Measurements from ENCODE around the gene PHTF1.

Gene PHTF1

DNA sequence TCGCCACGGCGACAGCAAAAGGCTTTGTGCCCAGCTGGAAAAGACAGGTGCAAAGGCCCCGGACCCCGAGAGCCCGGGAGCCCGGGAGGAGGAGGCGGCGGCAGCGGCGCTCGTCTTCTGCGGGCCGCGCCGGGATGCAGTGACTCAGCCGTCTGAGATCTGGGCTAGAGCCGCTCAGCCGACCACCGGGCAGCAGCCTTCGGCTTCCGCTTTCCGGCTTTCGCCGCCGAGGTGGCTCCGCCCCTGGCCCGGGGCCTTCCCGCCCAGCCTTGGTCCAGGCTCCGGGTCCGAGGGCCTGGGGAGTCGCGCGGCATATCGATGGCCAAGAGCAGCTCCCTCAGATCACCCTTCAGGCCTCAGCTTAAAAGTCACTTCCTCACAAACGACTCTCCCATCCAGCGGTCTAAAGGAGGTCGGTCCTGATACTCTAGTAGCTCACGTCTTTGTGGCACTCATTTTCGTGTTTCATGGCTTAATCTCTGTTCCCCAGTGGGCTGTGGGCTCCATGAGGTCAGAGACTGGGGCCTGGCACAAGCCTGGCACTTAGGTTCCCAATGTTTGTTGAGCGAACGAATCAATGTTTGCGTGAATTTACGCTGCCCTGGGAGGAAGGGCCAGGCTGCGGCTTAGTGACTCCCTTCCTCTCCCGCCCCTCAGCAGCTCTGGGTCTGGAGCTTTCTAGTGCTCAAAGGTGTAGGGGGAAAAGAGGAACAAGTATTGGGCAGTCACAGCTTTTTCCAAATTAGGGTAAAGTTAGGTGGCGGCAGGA lies at the start of gene PHTF1:
PHTF1 (minus strand) TSS at position 154 of the 769 bp plus-strand sequence. CDS start 783 bp downstream, outside the sequence.
- peak; percentile 87 for DNase-seq

GRCh38 chr1:113808450-113809195 lies 49.3 kb upstream of the PHTF1 start:
- no peak for DNase-seq

- no peak for DNase-seq
Observed at GRCh38 chr1:113805639-113806038, 46.4 kb upstream of the PHTF1 start.

DNA sequence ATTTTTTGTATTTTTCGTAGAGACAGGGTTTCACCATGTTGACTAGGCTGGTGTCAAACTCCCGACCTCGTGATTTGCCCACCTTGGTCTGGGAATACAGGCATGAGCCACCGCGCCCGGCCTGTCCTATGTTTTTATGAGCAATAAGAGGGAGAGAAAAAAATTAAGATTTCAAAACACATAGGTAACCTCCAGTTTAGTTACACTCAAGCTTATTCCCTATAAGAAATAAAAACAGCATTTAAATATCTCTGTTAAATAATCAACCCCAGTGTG lies 45.9 kb upstream of the PHTF1 start:
- DNase-seq, result no peak

GRCh38 chr1:113804421-113805255 lies 45.4 kb upstream of the PHTF1 start:
- peak; percentile 79 for DNase-seq

- no peak for DNase-seq
Observed at GRCh38 chr1:113802367-113803007, 43.2 kb upstream of the PHTF1 start.

DNA sequence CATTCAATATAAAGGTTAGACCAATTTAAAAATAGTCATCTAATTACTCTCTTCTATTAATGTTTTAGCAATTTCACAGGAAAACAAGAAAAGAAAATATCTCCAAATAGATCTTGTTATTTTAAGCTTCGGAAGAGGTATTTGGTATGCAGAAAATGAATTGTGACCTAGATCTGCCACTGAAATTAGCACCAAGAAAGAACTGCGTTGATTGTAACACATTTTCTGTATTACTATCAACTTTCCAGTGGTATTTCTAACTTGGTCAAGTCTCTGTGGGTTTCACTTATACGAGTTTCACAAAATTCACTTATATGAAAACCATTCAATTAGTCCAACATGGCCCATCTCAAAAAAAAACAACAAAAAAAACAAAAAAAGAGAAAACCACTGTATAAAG lies 41.2 kb upstream of the PHTF1 start:
- no peak for DNase-seq

GRCh38 chr1:113797472-113797871 lies 38.2 kb upstream of the PHTF1 start:
- no peak for DNase-seq

DNA sequence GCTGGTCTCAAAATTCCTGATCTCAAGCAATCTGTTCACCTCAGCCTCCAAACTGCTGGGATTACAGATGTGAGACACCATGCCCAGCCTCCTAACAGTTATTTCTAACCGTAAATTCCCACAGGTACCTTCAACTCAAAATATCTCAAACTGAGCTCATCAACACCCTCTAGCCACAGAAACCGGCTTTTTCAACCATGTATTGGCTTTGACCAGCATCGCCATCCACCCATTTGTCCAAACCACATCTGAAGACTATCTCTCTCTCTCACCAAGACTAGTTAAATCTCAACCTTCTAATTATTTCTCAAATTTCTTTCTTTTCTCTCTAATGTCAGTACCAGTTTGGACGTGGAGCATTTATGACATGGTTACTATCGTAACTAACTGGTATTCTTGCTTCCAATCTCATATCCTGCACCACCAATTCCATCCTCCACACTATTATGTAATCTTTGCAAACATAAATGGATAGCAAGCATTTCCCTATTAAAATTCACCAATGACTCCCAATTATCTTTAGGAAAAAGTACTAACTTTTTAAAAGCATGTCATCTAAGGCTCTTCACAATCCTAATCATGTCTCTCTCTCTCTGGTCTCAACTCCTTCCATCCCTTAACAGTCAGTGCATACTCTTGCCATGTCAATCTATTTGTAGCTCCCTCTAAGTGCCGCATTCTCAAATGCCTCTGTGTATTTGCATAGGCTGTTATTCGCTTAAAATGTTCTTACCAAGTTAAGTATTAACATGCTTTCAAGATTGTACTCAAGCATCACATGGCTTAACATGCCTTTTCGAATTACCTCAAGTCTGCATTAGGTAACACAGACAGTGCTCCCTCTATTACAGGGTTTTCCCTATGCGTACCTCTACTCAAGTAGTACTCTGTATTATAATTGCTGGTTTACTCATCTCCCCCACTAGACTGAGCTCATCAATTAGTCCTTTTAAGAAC lies 34.9 kb upstream of the PHTF1 start:
- DNase-seq, result no peak

DNA sequence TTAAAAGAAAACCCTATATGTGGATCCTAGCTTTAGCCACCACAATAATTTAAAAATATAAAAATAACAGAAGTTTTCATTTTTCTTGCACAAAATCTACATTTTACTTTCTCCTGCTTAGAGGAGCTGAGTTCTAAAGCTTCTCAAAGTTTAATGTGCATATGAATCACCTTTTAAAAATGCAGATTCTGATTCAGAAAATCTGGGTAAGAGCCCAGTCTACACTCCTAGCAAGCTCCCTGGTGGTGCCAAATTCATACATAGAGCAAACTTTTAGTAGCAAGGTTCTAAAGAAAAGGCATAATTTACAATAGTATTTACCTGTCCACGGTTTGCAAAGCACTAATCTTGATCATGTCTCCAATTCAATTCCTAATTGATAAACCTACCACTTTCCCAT lies 33.7 kb upstream of the PHTF1 start:
- no peak for DNase-seq

DNA sequence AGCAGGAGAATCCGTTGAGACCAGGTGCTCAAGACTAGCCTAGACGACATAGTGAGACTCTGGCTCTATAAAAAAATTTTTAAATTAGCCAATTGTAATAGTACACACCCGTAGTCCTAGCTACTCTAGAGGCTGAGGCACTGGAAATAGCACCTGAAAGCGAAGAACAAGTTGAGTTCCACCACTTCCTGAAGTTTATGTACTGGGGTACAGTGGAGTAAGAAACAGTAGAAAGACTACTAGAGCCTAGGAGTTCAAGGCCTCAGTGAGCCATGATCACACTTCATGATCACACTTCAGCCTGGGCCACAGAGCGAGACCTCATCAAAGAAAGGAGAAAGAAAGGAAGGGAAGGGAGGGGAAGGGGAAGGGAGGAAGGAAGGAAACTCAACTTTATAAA lies 33.2 kb upstream of the PHTF1 start:
- no peak for DNase-seq

- DNase-seq, result no peak
Observed at GRCh38 chr1:113788802-113789201, 29.5 kb upstream of the PHTF1 start.

GRCh38 chr1:113787663-113788062 lies 28.4 kb upstream of the PHTF1 start:
- DNase-seq, result no peak

DNA sequence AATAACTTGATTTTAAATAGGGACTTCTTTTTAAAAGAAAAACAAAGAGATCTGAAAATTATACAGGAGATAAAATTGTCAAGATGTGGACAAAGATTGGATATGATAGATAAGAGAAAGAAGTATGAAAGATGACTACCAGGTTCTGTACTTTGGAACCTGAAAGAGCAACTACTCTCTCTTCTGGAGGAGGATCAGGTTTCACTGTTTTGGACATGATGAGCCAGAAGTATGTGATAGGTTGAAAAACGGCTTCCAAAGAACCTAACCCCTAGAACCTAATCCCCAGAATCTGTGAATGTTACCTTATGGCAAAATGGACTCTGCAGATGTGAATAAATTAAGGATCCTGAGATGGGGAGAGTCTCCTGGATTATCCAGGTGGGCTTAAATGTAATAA lies 26.8 kb upstream of the PHTF1 start:
- DNase-seq, result no peak

- DNase-seq, result peak; percentile 45
Observed at GRCh38 chr1:113784104-113784779, 25.0 kb upstream of the PHTF1 start.

- DNase-seq, result peak; percentile 86
Observed at GRCh38 chr1:113783254-113784103, 24.2 kb upstream of the PHTF1 start.

- peak; percentile 62 for DNase-seq
Observed at GRCh38 chr1:113782406-113782805, 23.1 kb upstream of the PHTF1 start.

GRCh38 chr1:113780374-113781146 lies 21.3 kb upstream of the PHTF1 start:
- no peak for DNase-seq

DNA sequence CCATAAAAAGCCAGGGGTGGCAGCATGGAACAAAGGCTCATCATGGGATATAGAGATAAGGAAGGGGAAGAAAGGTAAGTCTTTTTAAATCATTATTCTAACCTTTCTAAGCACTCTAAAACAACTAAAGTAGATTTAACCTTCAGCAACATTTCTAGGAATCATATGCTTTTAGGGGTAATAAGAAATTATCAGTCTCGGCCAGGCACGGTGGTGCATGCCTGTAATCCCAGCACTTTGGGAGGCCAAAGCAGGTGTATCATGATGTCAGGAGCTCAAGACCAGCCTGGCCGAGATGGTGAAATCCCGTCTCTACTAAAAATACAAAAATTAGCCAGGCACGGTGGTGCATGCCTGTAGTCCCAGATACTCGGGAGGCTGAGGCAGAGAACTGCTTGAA lies 20.3 kb upstream of the PHTF1 start:
- no peak for DNase-seq

- no peak for DNase-seq
Observed at GRCh38 chr1:113777561-113777960, 18.3 kb upstream of the PHTF1 start.
